Mammary epithelial cell (primary cell): ENCODE data around the gene CTNNBL1.

Experiments
- CTCF ChIP-seq, 2 donors: IDR thresholded peaks in 1 of 2; conservative IDR thresholded peaks in 1 of 2; 2 replicates each; pipeline ENCODE4 v1.5.1; 2011 to 2012; ENCODE audit warnings: inconsistent platforms in 2 of 2, low read length in 2 of 2, mild to moderate bottlenecking in 2 of 2, control low read depth in 1 of 2, low read depth in 1 of 2; ENCODE audit not compliant: insufficient read depth in 1 of 2; ENCODE audit errors: extremely low read depth in 1 of 2
- EZH2 ChIP-seq: IDR thresholded peaks from 2 replicates; pipeline ENCODE4 v1.6.1; 2012; ENCODE audit warnings: low read length, inconsistent platforms, borderline replicate concordance

- no peak for TF ChIP-seq CTCF (conservative IDR thresholded peaks at IDR 0.05 in 1 of 2, IDR thresholded peaks at IDR 0.05 in 1 of 2; ENCODE audit: extremely low read depth in 1 of 2, insufficient read depth in 1 of 2, low read depth in 1 of 2, low read length in 2 of 2)
- TF ChIP-seq EZH2: no peak
Observed at GRCh38 chr20:37656945-37657344, 36.9 kb upstream of the CTNNBL1 start.
